HEK293T (cell line): ENCODE data around the gene SMARCAL1.

Experiments
- CTCF ChIA-PET: fragments of 350-600 bp; formaldehyde crosslinking; extraction: SDS; loops from one replicate; lab custom pipeline; 2021; ENCODE audit warnings: antibody characterized with exemption, inconsistent platforms; lab: Yijun Ruan, JAX
- POLR2A ChIA-PET: fragments of 350-600 bp; formaldehyde crosslinking; extraction: SDS; loops from one replicate; lab custom pipeline; 2020; ENCODE audit warnings: antibody characterized with exemption, inconsistent platforms; lab: Yijun Ruan, JAX
- DNase-seq: peaks from one replicate; pipeline ENCODE4 v3.0.0; 2012; ENCODE audit warnings: mixed read lengths; ENCODE audit errors: extremely low spot score
- ARNT ChIP-seq: fragments of 450-650 bp; IDR thresholded peaks from 2 replicates; pipeline ENCODE4 v1.6.1; 2017; ENCODE audit warnings: mild to moderate bottlenecking
- BHLHE40 ChIP-seq: fragments of 450-650 bp; IDR thresholded peaks from 2 replicates; pipeline ENCODE4 v1.6.1; 2016; ENCODE audit warnings: mild to moderate bottlenecking, moderate library complexity, borderline replicate concordance
- CTBP1 ChIP-seq: fragments of 450-650 bp; IDR thresholded peaks from 2 replicates; pipeline ENCODE4 v1.6.1; 2016; ENCODE audit warnings: borderline replicate concordance
- ELF4 ChIP-seq: fragments of 450-650 bp; IDR thresholded peaks from 2 replicates; pipeline ENCODE4 v1.6.1; 2017; ENCODE audit warnings: antibody characterized with exemption
- FOXA1 ChIP-seq: fragments of 450-650 bp; IDR thresholded peaks from 2 replicates; pipeline ENCODE4 v1.6.1; 2016; ENCODE audit warnings: mild to moderate bottlenecking
- FOXK2 ChIP-seq: fragments of 450-650 bp; IDR thresholded peaks from 2 replicates; pipeline ENCODE4 v1.6.1; 2016; ENCODE audit warnings: mild to moderate bottlenecking
- FOXM1 ChIP-seq: fragments of 450-650 bp; IDR thresholded peaks from 2 replicates; pipeline ENCODE4 v1.6.1; 2017; ENCODE audit warnings: mild to moderate bottlenecking, borderline replicate concordance
- HDGF ChIP-seq: fragments of 450-650 bp; IDR thresholded peaks from 2 replicates; pipeline ENCODE4 v1.6.1; 2017; ENCODE audit warnings: antibody characterized with exemption, borderline replicate concordance
- L3MBTL2 ChIP-seq: fragments of 450-650 bp; conservative IDR thresholded peaks from 2 replicates; pipeline ENCODE4 v1.6.1; 2016; ENCODE audit warnings: mild to moderate bottlenecking
- LEF1 ChIP-seq: fragments of 450-650 bp; IDR thresholded peaks from 2 replicates; pipeline ENCODE4 v1.6.1; 2017; ENCODE audit warnings: mild to moderate bottlenecking, borderline replicate concordance
- NFRKB ChIP-seq: fragments of 450-650 bp; IDR thresholded peaks from 2 replicates; pipeline ENCODE4 v1.6.1; 2016; ENCODE audit warnings: mild to moderate bottlenecking, moderate library complexity
- SP1 ChIP-seq: fragments of 450-650 bp; IDR thresholded peaks from 2 replicates; pipeline ENCODE4 v1.6.1; 2017
- SUZ12 ChIP-seq: fragments of 450-650 bp; IDR thresholded peaks from 2 replicates; pipeline ENCODE4 v1.6.1; 2016; ENCODE audit warnings: mild to moderate bottlenecking
- TARDBP ChIP-seq: fragments of 450-650 bp; IDR thresholded peaks from 2 replicates; pipeline ENCODE4 v1.6.1; 2016
- ZNF384 ChIP-seq: fragments of 450-650 bp; IDR thresholded peaks from 2 replicates; pipeline ENCODE4 v1.6.1; 2016
- TF ChIP-seq, protein P1 (sequence below): fragments of 450-650 bp; IDR thresholded peaks from 2 replicates; pipeline ENCODE4 v1.6.1; 2016

The SMARCAL1 gene

DNA sequence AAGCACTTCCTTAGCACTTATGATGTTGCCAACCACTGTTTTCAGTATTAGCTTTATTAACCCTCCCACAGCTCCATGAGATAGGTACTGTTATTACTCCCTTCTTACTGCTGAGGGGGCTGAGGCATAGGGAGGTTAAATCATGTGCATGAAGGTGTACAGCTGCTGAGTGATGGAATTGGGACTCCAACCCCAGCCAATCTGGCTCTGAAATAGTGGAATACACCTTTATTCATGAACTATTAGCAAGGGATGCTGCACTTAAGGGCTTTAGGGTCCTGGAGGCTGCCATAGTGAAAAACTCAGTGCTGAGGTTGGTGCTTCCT lies 19.2 kb downstream of the SMARCAL1 start:
- ChIA-PET POLR2A (no interaction called here), CTCF (no interaction called here)
- no peak for TF ChIP-seq FOXM1
- no peak for TF ChIP-seq SP1
- TF ChIP-seq ARNT, result no peak
- TF ChIP-seq TARDBP, result no peak
- TF ChIP-seq HDGF, result no peak
- TF ChIP-seq BHLHE40, result no peak
- TF ChIP-seq NFRKB, result no peak
- TF ChIP-seq CTBP1, result no peak
- no peak for TF ChIP-seq FOXA1
- TF ChIP-seq LEF1, result no peak
- no peak for TF ChIP-seq ZNF384
- TF ChIP-seq FOXK2, result no peak
- no peak for TF ChIP-seq SUZ12
- TF ChIP-seq ELF4, result no peak
- DNase-seq, result no peak

DNA sequence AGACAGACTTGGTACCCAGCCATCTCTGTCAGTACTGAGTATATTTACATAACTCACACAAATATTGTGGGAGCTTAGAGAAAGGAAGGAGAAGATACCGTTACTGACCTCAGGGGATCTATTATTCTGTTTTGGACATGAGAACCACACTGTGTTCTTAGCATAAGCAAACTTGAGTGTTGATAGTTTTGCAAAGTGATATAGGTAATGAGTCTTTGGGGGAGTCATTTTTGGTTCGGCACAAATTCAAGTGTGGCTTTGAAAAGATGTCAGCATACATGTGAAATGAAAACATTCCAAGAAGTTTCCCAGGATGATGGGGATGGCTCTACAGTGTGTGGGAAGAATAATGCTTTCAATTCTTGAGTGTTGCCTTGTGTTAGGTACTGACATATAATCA lies 24.1 kb downstream of the SMARCAL1 start:
- ChIA-PET POLR2A (no interaction called here), CTCF (no interaction called here)
- no peak for TF ChIP-seq BHLHE40
- TF ChIP-seq LEF1, result no peak
- TF ChIP-seq ELF4, result no peak
- no peak for TF ChIP-seq CTBP1
- no peak for TF ChIP-seq L3MBTL2
- no peak for TF ChIP-seq ZNF384
- TF ChIP-seq SP1, result no peak
- TF ChIP-seq, protein P1, sequence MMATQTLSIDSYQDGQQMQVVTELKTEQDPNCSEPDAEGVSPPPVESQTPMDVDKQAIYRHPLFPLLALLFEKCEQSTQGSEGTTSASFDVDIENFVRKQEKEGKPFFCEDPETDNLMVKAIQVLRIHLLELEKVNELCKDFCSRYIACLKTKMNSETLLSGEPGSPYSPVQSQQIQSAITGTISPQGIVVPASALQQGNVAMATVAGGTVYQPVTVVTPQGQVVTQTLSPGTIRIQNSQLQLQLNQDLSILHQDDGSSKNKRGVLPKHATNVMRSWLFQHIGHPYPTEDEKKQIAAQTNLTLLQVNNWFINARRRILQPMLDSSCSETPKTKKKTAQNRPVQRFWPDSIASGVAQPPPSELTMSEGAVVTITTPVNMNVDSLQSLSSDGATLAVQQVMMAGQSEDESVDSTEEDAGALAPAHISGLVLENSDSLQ, result no peak
- TF ChIP-seq FOXA1, result no peak
- TF ChIP-seq SUZ12, result no peak
- no peak for TF ChIP-seq NFRKB
- TF ChIP-seq FOXK2, result no peak
- TF ChIP-seq HDGF, result no peak
- TF ChIP-seq ARNT, result no peak
- TF ChIP-seq FOXM1, result no peak
- TF ChIP-seq TARDBP, result no peak
- DNase-seq, result no peak

DNA sequence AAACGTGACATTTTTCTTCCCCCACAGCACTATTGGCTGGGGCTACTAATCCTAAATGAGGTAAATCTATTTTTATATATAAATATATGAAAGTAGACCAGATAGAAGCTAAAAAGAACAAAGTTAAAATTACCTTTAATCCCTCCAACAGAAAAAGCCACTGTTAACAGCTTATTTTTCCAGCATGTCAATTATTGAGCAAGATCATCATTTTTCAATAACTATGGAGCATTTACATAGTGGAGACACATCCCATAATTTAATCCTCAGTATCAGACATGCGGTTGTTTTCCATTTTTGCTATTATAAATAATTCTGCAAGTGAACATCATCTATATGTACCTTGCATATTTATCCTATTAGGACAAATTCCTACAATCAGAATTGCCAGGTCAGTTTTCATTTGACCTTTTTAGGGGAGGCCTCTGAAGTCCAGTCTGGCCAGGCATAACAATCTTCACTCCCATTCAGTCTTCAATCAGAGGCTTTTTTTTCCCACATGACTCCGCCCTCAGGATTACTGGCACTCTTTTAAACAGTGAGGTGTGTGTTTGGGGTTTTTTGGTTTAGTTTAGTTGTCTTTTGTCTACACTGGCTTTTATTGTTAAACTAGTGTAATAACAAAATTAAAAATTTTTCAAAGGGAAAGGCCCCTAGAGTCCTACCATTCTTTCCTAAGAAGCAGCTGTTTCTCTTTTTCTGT lies 29.2 kb downstream of the SMARCAL1 start:
- POLR2A ChIA-PET, result no interaction called here
- CTCF ChIA-PET, result no interaction called here
- DNase-seq, result no peak
- no peak for TF ChIP-seq ARNT
- TF ChIP-seq BHLHE40, result no peak
- TF ChIP-seq FOXM1, result no peak
- no peak for TF ChIP-seq NFRKB
- no peak for TF ChIP-seq ZNF384
- no peak for TF ChIP-seq CTBP1
- TF ChIP-seq LEF1, result no peak
- no peak for TF ChIP-seq TARDBP
- TF ChIP-seq ELF4, result no peak
- TF ChIP-seq, protein P1, result no peak
- no peak for TF ChIP-seq HDGF
- no peak for TF ChIP-seq FOXA1
- TF ChIP-seq SP1, result no peak
- no peak for TF ChIP-seq FOXK2
- TF ChIP-seq SUZ12, result no peak
- no peak for TF ChIP-seq L3MBTL2

DNA sequence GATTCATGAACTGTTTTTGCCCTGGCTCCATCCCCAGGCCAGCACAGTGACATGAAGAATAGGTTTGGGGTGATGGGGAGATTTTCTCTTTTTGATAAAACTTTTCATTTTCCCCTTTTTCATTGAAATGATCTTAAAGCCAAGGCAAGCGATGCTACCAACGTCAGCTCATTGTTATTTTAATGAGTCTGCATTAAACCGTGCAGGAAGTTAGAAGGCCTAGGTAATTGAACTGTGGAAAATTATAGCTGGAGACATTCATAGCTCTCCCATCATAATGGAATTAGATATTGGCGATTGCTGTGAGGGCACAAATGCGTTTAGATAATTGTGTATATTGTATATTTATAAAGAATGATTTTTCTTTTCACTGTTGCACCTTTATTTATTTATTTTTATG lies 33.2 kb downstream of the SMARCAL1 start:
- CTCF ChIA-PET, result no interaction called here
- no peak for DNase-seq
- TF ChIP-seq SUZ12 (no peak), ARNT (no peak), ELF4 (no peak), ZNF384 (no peak), L3MBTL2 (no peak), TARDBP (no peak), FOXM1 (no peak), NFRKB (no peak), LEF1 (no peak), SP1 (no peak), CTBP1 (no peak), FOXK2 (no peak), HDGF (no peak), FOXA1 (no peak), BHLHE40 (no peak)
- TF ChIP-seq, protein P1, result no peak
- POLR2A ChIA-PET, result no interaction called here

DNA sequence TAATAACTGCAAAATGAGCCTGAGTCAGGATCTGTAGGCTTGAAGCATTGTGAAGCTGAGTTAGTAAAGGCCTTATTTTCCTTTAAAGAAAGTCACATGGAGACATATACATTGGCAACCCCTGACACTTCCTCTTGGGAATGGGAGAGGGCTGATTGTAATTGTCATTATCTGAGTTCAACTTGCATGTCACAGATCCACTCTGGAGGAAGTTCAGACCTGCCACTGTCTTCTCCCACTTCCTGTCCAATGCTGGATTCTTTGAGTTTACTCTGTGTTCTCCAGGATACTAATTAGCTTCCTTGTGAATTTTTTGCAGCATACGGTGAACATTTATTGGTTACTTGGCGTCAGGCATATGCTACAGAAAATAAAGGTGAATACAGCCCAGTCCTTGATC lies 34.1 kb downstream of the SMARCAL1 start:
- POLR2A ChIA-PET, result no interaction called here
- no peak for DNase-seq
- TF ChIP-seq SUZ12, result no peak
- TF ChIP-seq FOXM1, result no peak
- CTCF ChIA-PET, result no interaction called here

DNA sequence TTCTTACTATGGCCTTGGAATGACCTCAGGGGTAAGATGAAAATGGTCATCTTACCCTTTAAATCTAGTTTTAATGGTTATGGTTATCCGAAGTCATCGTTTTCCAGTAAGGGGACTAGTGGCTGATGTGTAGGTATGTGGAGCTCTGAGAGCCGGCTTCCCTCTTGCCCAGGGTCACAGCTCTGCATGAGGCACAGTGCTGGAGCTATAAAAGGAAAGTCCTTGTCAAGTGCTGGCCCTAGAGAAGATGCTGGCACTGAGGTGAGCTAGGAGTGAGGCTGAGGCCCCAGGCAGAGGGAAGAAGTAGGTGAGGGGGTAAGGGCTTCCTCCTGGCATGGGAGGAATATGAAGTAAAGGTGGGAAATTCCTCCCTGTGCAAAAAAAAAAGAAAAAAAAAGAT lies 35.0 kb downstream of the SMARCAL1 start:
- TF ChIP-seq ARNT, result no peak
- TF ChIP-seq CTBP1, result no peak
- no peak for TF ChIP-seq HDGF
- TF ChIP-seq FOXA1, result no peak
- TF ChIP-seq FOXK2, result no peak
- no peak for TF ChIP-seq L3MBTL2
- TF ChIP-seq SP1, result no peak
- TF ChIP-seq TARDBP, result no peak
- TF ChIP-seq, protein P1, result no peak
- TF ChIP-seq SUZ12, result no peak
- TF ChIP-seq BHLHE40, result no peak
- no peak for TF ChIP-seq FOXM1
- TF ChIP-seq ELF4, result no peak
- ChIA-PET CTCF (no interaction called here), POLR2A (no interaction called here)
- DNase-seq, result no peak
